Esophagus muscularis mucosa (tissue), 4 donors: Measurements from ENCODE around the gene TRAF3IP3.

Source experiments
- EP300 ChIP-seq: sonication (generic); formaldehyde crosslinking; IDR thresholded peaks from one replicate; pipeline ENCODE4 v1.6.1; 2017; ENCODE audit warnings: antibody characterized with exemption
- POLR2A ChIP-seq: fragments of 450-650 bp; IDR thresholded peaks from one replicate; pipeline ENCODE4 v1.6.1; 2017; ENCODE audit warnings: antibody characterized with exemption, moderate library complexity, mild to moderate bottlenecking, low read depth
- POLR2AphosphoS5 ChIP-seq, 2 donors: sonication (generic); formaldehyde crosslinking; IDR thresholded peaks; one replicate each; pipeline ENCODE4 v1.6.1; 2017; ENCODE audit warnings: antibody characterized with exemption in 2 of 2
- TF ChIP-seq, protein P1 (sequence below), 3 experiments: fragments of 200-600 bp in 2 of 3; fragments of 450-650 bp in 1 of 3; sonication (generic) in 2 of 3; IDR thresholded peaks; one replicate each; pipeline ENCODE4 v1.5.1; 2017 to 2019; ENCODE audit warnings: antibody characterized with exemption in 3 of 3, mild to moderate bottlenecking in 2 of 3, moderate library complexity in 1 of 3

DNA sequence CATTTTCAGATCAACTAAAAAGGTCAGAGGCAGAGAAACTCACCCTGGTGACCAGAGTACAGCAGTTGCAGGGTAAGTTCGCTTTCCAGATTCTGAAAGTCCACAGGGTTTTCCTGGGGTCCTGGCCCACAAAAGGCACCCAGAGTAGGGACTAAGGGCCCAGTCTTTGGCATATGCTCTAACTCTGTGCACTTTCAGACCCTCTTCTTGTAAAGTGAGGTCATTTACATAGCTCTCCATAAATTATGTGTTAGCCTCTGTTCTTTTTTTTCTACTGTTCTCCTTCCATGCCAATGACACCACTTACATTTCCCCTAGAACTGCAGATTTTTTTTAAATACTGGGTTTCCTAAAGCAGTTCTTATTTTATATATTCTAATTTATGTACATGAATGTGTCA, 22.2 kb downstream of the TRAF3IP3 start:
- TF ChIP-seq, protein P1, sequence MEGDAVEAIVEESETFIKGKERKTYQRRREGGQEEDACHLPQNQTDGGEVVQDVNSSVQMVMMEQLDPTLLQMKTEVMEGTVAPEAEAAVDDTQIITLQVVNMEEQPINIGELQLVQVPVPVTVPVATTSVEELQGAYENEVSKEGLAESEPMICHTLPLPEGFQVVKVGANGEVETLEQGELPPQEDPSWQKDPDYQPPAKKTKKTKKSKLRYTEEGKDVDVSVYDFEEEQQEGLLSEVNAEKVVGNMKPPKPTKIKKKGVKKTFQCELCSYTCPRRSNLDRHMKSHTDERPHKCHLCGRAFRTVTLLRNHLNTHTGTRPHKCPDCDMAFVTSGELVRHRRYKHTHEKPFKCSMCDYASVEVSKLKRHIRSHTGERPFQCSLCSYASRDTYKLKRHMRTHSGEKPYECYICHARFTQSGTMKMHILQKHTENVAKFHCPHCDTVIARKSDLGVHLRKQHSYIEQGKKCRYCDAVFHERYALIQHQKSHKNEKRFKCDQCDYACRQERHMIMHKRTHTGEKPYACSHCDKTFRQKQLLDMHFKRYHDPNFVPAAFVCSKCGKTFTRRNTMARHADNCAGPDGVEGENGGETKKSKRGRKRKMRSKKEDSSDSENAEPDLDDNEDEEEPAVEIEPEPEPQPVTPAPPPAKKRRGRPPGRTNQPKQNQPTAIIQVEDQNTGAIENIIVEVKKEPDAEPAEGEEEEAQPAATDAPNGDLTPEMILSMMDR (IDR thresholded peaks at IDR 0.05) = no peak
- no peak for TF ChIP-seq POLR2AphosphoS5 (IDR thresholded peaks at IDR 0.05)
- TF ChIP-seq POLR2A = no peak
- TF ChIP-seq EP300 = no peak
